HepG2 (cell line): Measurements from ENCODE around the gene SNAI3. TPM values are rescaled to one million over a fixed set of nuclear protein-coding genes. Genes with fewer than 3 reads are reported as not detected.

ENCODE experiments used
- ATAC-seq: fragments of 200-7000 bp; cut with Tn5 transposase; 3 replicates; pipeline ENCODE4 v1.9.1; 2020; ENCODE audit warnings: mild to moderate bottlenecking, moderate library complexity
- BruUV-seq: library from RNA; stranded (reverse); fragments of 400-500 nt; replicated peaks from 2 replicates; lab custom pipeline; 2021; lab: Mats Ljungman, UMichigan
- CTCF ChIA-PET: fragments of 300-600 bp; formaldehyde crosslinking; extraction: SDS; loops from one replicate; lab custom pipeline; 2021; ENCODE audit warnings: low total read pairs, inconsistent platforms, low intra/inter-chr PET ratio; lab: Yijun Ruan, JAX
- POLR2A ChIA-PET: fragments of 350-600 bp; sonication (Branson Sonifier 250); formaldehyde crosslinking; loops from one replicate; lab custom pipeline; 2020; ENCODE audit warnings: antibody characterized with exemption, inconsistent platforms; lab: Yijun Ruan, JAX
- DNase-seq: peaks from one replicate; pipeline ENCODE4 v3.0.0-alpha.2; 2015; ENCODE audit warnings: low spot score
- FAIRE-seq: peaks from 3 replicates; lab custom pipeline; 2011; peaks lifted over from hg19 to GRCh38; lab: Jason Lieb, UNC
- H2AFZ ChIP-seq: one replicate; pipeline ENCODE4 v1.6.1; 2011; ENCODE audit warnings: low read length, inconsistent platforms
- H3K27ac ChIP-seq: fragments of 300-600 bp; 3 replicates; pipeline ENCODE4 v1.8.0; 2011; ENCODE audit warnings: mixed run types, mild to moderate bottlenecking, mixed read lengths, low read length, inconsistent platforms; ENCODE audit not compliant: insufficient read depth; ENCODE audit errors: extremely low read length
- H3K27me3 ChIP-seq, 2 experiments: fragments of 200-600 bp in 1 of 2; 2 replicates in 1 of 2; 3 replicates in 1 of 2; pipeline versions ENCODE4 v1.6.0 to v1.8.0; 2011; ENCODE audit warnings: low read length in 2 of 2, mild to moderate bottlenecking in 2 of 2, moderate library complexity in 2 of 2, inconsistent platforms in 1 of 2; ENCODE audit not compliant: insufficient read depth in 2 of 2, control insufficient read depth in 1 of 2
- H3K36me3 ChIP-seq, 2 experiments: fragments of 200-600 bp in 1 of 2; replicated peaks in 1 of 2; 2 replicates in 1 of 2; 3 replicates in 1 of 2; pipeline versions ENCODE4 v1.5.1 to v1.8.0; 2011; ENCODE audit warnings: low read length in 2 of 2, inconsistent platforms in 1 of 2; ENCODE audit not compliant: insufficient read depth in 2 of 2, control insufficient read depth in 1 of 2
- H3K4me1 ChIP-seq: 2 replicates; pipeline ENCODE4 v1.5.1; 2012; ENCODE audit warnings: low read length, inconsistent platforms; ENCODE audit not compliant: insufficient read depth
- H3K4me2 ChIP-seq: 2 replicates; pipeline ENCODE4 v1.6.0; 2011; ENCODE audit warnings: low read depth, low read length, inconsistent platforms
- H3K4me3 ChIP-seq, 3 experiments: fragments of 200-600 bp in 1 of 3; sonication (generic), shearing (Covaris generic) in 1 of 3; replicated peaks in 1 of 3; 2 replicates each; pipeline ENCODE4 v1.5.1; 2011 to 2016; ENCODE audit warnings: low read length in 3 of 3, inconsistent platforms in 2 of 3, low read depth in 2 of 3, mild to moderate bottlenecking in 2 of 3, control low read depth in 1 of 3, mixed read lengths in 1 of 3; ENCODE audit not compliant: insufficient read depth in 1 of 3
- H3K79me2 ChIP-seq: one replicate; pipeline ENCODE4 v1.6.1; 2011; ENCODE audit warnings: low read length, inconsistent platforms; ENCODE audit not compliant: insufficient read depth
- H3K9ac ChIP-seq: 2 replicates; pipeline ENCODE4 v1.6.0; 2011; ENCODE audit warnings: mild to moderate bottlenecking, low read depth, low read length, inconsistent platforms; ENCODE audit not compliant: insufficient read depth
- H3K9me3 ChIP-seq: 2 replicates; pipeline ENCODE4 v1.5.1; 2012; ENCODE audit warnings: mild to moderate bottlenecking, low read length
- H4K20me1 ChIP-seq: 2 replicates; pipeline ENCODE4 v1.6.0; 2011; ENCODE audit warnings: inconsistent platforms, mild to moderate bottlenecking, low read length, moderate library complexity; ENCODE audit not compliant: insufficient read depth
- FOXA1 ChIP-seq, 2 experiments: fragments of 450-650 bp in 1 of 2; sonication (generic) in 1 of 2; formaldehyde crosslinking in 1 of 2; IDR thresholded peaks; 2 replicates each; pipeline versions ENCODE4 v1.4.0 to v1.6.1; 2016 to 2020; ENCODE audit warnings: missing genetic modification reagents in 1 of 2
- FOXO1 ChIP-seq: sonication (generic); formaldehyde crosslinking; IDR thresholded peaks from 2 replicates; pipeline ENCODE4 v1.4.0; 2020; ENCODE audit warnings: missing genetic modification reagents
- GABPB1 ChIP-seq: IDR thresholded peaks from 2 replicates; pipeline ENCODE4 v1.6.1; 2016; ENCODE audit warnings: mild to moderate bottlenecking, missing genetic modification reagents, moderate library complexity, missing compliant biosample characterization
- HOXA9 ChIP-seq: sonication (generic); formaldehyde crosslinking; IDR thresholded peaks from 2 replicates; pipeline ENCODE4 v1.8.1; 2022; ENCODE audit warnings: missing genetic modification reagents, mild to moderate bottlenecking, moderate library complexity, borderline replicate concordance
- LCORL ChIP-seq, 2 experiments: fragments of 450-650 bp in 1 of 2; sonication (generic) in 1 of 2; formaldehyde crosslinking in 1 of 2; IDR thresholded peaks; 2 replicates each; pipeline versions ENCODE4 v1.5.0 to v1.6.1; 2017 to 2020; ENCODE audit warnings: antibody characterized with exemption in 1 of 2, missing genetic modification reagents in 1 of 2
- MNT ChIP-seq: fragments of 450-650 bp; IDR thresholded peaks from 2 replicates; pipeline ENCODE4 v1.6.1; 2016
- MXD3 ChIP-seq: IDR thresholded peaks from 2 replicates; pipeline ENCODE4 v1.6.1; 2016; ENCODE audit warnings: mild to moderate bottlenecking, missing biosample characterization, missing genetic modification reagents
- NFAT5 ChIP-seq: sonication (generic); formaldehyde crosslinking; IDR thresholded peaks from 2 replicates; pipeline ENCODE4 v1.4.0; 2020; ENCODE audit warnings: missing genetic modification reagents
- NR2F1 ChIP-seq, 2 experiments: fragments of 450-650 bp in 1 of 2; formaldehyde crosslinking in 1 of 2; IDR thresholded peaks; 2 replicates each; pipeline versions ENCODE4 v1.5.0 to v1.6.1; 2016 to 2020; ENCODE audit warnings: mild to moderate bottlenecking in 1 of 2, missing compliant biosample characterization in 1 of 2, missing genetic modification reagents in 1 of 2, moderate library complexity in 1 of 2
- SOX5 ChIP-seq: IDR thresholded peaks from 2 replicates; pipeline ENCODE4 v1.6.1; 2016; ENCODE audit warnings: borderline replicate concordance
- THAP8 ChIP-seq: sonication (generic); formaldehyde crosslinking; IDR thresholded peaks from 2 replicates; pipeline ENCODE4 v1.5.1; 2020; ENCODE audit warnings: missing genetic modification reagents, mild to moderate bottlenecking, borderline replicate concordance
- ZNF550 ChIP-seq: sonication (generic); formaldehyde crosslinking; IDR thresholded peaks from 2 replicates; pipeline ENCODE4 v1.4.0; 2020; ENCODE audit warnings: mild to moderate bottlenecking, missing genetic modification reagents, borderline replicate concordance
- ZNF709 ChIP-seq: sonication (generic); formaldehyde crosslinking; IDR thresholded peaks from 2 replicates; pipeline ENCODE4 v1.5.0; 2020; ENCODE audit warnings: mild to moderate bottlenecking, missing genetic modification reagents
- ZNF773 ChIP-seq: sonication (generic); formaldehyde crosslinking; IDR thresholded peaks from 2 replicates; pipeline ENCODE4 v1.4.0; 2020; ENCODE audit warnings: missing genetic modification reagents, borderline replicate concordance
- WGBS: methylation state at CpG from one replicate; pipeline ENCODE4 v1.1.6; 2017; ENCODE audit warnings: low lambda C conversion rate; 5-methylcytosine and 5-hydroxymethylcytosine counted together
- in situ Hi-C: cut with HindIII; loops from 2 replicates; pipeline ENCODE4 v1.10.0; 2017; ENCODE audit warnings: low pct_unique_long_range_greater_than_20kb; ENCODE audit not compliant: extremely low pct_ligation_motif_present
- intact Hi-C: fragments of 100-400 bp; cut with micrococcal nuclease; formaldehyde crosslinking; loops from one replicate; pipeline ENCODE4 v1.10.0; 2022; ENCODE audit not compliant: unreplicated experiment
- polyA plus RNA-seq, 8 experiments: library from polyadenylated mRNA; depleted of rRNA in 3 of 8; stranded (reverse) in 7 of 8; unstranded in 1 of 8; fragments of >200 nt; fragmentation: Illumina TruSeq in 4 of 8; extraction: Trizol in 4 of 8; gene quantifications; 2 replicates each; pipeline versions ENCODE4 v1.2.1 to v1.2.3, GENCODE V29; 2011 to 2016; ENCODE audit warnings: low read depth in 4 of 8, missing spikeins in 1 of 8, mixed read lengths in 1 of 8; ENCODE audit not compliant: insufficient read depth in 1 of 8
- total RNA-seq, 5 experiments: library from RNA; depleted of rRNA; stranded (reverse); fragments of >200 nt; fragmentation: Illumina TruSeq; extraction: Trizol; gene quantifications; 2 replicates each; pipeline ENCODE4 v1.2.3, GENCODE V29; 2016; ENCODE audit warnings: low read depth in 1 of 5
- TF ChIP-seq, protein P1 (sequence below): sonication (generic); formaldehyde crosslinking; IDR thresholded peaks from 2 replicates; pipeline ENCODE4 v1.5.0; 2020; ENCODE audit warnings: missing genetic modification reagents

The SNAI3 gene
- total and polyA plus RNA-seq, 2 of the 13 experiments (the other 11 are each of a cell fraction or from before 2014, with no cell fraction given): 0.09 to 0.18 TPM

DNA sequence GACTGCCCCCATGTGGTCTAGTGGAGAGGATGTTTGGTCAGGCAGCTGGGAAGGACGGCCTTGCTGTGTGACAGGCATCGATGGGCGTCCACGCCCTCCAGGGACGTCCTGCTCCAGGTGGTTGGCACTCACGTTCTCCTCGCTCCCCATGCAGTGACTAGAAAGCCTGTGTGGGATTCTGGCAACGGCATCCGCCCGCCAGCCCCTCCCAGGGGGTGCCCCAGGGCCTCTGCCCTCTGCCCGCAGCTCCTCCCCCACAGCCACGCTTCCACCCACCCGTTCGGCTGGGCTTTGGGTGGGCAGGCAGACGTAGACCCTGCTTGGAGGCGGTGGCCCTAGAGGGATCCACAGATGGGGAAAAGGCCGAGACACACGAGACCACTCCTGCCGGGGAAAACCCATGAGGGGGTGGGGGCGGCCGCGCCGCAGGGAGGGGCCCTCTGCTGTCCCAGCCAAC, 52.6 kb downstream of the SNAI3 start:
- BruUV-seq: no TSS peak
- no peak overlapping the region for H3K4me3 ChIP-seq
- H3K79me2 ChIP-seq: no peaks in the 10 kb centered on the region
- DNase-seq (peak; percentile 63), FAIRE-seq (peak; percentile 68), ATAC-seq (peak; percentile 68)
- peaks cover 18 to 41% of the 10 kb centered on the region in 2 experiments for H3K36me3 ChIP-seq
- ChIA-PET POLR2A (interaction anchor here (0.8 kb wide), 1 partner anchor 8 kb away, joined by 3 read pairs; no protein-coding TSS in a partner anchor), CTCF (no interaction called here)
- no peak overlapping the region for H2AFZ ChIP-seq
- H3K4me2 ChIP-seq: no peak overlapping the region
- 93% methylated on average over 18 of the region's 23 CpGs for WGBS
- H3K9ac ChIP-seq: no peak overlapping the region
- peaks cover 3% of the 10 kb centered on the region; the same call in 1 of the 2 replicates for H4K20me1 ChIP-seq
- H3K27me3 ChIP-seq: peaks cover 2 to 15% of the 10 kb centered on the region in 2 experiments; a peak in 4 of 5 replicates
- peaks cover 2% of the 10 kb centered on the region for H3K4me1 ChIP-seq
- intact Hi-C loops (no loop called here), in situ Hi-C loops (no loop called here)
- no peak overlapping the region for H3K27ac ChIP-seq
- no peaks in the 10 kb centered on the region for H3K9me3 ChIP-seq
- TF ChIP-seq MNT (no peak), LCORL (IDR thresholded peaks at IDR 0.05) (no peak), LCORL (CRISPR knock-in tag; IDR thresholded peaks at IDR 0.05) (no peak), ZNF709 (no peak), THAP8 (no peak), FOXA1 (IDR thresholded peaks at IDR 0.05) (no peak), FOXA1 (CRISPR knock-in tag; IDR thresholded peaks at IDR 0.05) (no peak), ZNF773 (no peak), FOXO1 (CRISPR knock-in tag) (0 out of 2 replicates have a peak, but pooled peaks have one; percentile 15), NR2F1 (CRISPR knock-in tag; IDR thresholded peaks at IDR 0.05) (no peak), GABPB1 (CRISPR knock-in tag) (no peak), NFAT5 (no peak), SOX5 (CRISPR knock-in tag) (no peak), ZNF550 (CRISPR knock-in tag) (no peak), HOXA9 (CRISPR knock-in tag) (no peak), MXD3 (CRISPR knock-in tag) (no peak)
- TF ChIP-seq, protein P1, sequence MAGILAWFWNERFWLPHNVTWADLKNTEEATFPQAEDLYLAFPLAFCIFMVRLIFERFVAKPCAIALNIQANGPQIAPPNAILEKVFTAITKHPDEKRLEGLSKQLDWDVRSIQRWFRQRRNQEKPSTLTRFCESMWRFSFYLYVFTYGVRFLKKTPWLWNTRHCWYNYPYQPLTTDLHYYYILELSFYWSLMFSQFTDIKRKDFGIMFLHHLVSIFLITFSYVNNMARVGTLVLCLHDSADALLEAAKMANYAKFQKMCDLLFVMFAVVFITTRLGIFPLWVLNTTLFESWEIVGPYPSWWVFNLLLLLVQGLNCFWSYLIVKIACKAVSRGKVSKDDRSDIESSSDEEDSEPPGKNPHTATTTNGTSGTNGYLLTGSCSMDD: no peak
